OCI-M2 (cell line): ENCODE results near the gene RTN1.

ENCODE experiments used
- DNase-seq: peaks from one replicate; lab custom pipeline; 2025; ENCODE audit not compliant: unreplicated experiment; lab: John Stamatoyannopoulos, UW

Gene RTN1

DNA sequence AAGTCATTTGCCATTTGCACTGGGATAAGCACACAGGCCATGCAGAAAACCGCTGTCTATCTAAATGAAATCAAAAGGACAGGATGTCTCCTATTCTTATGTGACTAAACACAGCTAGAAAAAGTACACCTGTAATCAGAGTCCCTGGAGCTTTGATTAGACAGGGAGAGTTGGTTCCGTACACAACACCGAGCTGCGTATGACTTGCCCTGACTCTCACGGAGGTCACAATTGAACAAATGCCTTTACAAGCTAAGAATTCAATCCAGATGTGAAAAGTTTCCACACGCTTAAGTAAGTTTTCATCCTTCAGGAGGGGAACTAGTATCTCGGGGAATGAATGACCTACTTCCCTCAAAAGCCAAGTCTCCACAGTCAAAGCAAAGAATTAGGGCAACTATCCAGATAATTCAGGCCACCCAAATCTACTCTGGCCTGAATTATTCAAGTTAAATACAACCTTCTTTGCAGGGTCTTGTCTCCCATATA is 67.5 kb downstream of the RTN1 start:
- DNase-seq: no peak

DNA sequence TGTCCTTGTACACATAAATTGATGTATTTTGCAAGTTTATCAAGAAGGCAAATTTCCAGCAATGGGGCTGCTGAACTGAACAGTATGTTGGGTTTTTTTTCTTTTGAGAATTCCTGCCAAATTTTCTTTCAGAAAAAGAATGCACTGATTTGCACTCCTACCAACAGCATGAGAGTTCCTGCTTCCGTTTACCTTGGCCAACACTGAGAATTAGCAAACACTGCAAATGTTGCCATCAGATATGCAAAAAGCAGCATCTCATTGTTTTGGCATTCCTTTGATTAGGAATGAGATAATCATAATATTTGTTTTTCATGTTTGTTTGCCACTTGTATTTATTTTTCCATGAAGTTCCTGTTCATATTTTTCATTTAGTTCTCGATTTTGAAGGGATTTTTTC is 82.4 kb downstream of the RTN1 start:
- DNase-seq: no peak

DNA sequence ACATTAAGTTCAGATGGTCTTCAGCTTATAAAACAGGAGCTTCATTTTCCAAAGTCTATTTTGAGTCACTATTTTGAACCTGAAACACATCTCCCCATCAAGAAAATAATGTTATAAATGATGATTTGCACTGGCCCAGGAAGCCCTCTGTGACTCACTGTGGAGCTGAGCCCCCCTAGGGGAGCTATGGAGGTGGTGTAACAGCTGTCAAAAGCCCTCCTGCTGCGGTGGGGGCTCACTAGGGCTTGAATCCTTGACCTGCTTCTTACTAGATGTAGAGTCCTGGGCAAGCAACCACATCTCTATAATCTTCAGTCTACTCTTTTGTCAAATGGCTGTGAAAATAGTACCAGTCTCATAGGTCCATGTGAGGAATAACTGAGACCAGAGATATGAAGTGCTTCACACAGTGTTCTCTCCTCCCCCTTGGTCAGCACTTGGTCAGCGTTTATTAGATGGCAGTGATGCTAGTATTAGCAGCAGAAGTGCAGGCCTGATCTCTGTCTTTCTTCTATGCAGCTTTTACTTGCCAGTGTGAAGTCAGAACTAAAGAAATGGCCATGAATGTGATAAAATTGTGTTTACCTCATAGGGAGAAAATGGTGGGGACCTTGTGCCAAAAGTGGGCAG is 83.4 kb downstream of the RTN1 start:
- no peak for DNase-seq

DNA sequence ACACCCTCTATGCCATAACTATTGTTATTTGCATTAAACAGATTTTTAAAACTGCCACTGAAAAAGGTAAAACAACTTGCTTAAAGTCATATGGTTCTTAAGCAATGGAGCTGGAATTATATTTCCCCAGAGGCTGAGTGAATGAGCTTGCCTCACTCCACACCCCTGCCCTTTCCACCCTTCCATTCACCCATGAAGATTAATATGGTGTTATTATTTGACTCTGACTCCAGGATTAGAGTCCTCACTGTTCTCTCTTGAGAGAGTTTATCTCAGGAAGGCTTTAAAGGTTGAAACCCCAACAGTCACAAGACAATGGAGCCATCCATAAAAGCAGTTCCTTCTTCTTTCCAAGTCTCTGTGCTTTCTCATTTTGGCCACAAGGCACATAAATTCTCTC is 84.9 kb downstream of the RTN1 start:
- DNase-seq: no peak

DNA sequence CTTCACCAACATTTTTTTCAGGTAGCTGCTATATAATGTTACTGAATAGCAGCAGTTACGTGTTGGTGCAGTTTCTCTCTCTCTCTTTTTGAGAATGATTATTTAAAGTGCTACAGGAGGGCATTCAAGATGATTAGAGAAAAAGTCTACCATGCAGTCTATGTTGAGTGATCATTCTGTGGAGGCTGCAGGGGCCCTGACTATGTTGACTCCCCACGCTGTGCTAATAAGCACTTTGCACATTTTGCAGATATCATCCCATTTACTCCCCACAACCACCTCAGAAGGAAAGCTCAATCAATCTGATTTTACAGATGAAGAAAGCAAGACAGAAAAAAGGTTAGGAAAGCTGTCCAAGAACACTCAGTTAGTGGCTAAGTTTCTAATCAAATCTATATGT is 87.8 kb downstream of the RTN1 start:
- no peak for DNase-seq

DNA sequence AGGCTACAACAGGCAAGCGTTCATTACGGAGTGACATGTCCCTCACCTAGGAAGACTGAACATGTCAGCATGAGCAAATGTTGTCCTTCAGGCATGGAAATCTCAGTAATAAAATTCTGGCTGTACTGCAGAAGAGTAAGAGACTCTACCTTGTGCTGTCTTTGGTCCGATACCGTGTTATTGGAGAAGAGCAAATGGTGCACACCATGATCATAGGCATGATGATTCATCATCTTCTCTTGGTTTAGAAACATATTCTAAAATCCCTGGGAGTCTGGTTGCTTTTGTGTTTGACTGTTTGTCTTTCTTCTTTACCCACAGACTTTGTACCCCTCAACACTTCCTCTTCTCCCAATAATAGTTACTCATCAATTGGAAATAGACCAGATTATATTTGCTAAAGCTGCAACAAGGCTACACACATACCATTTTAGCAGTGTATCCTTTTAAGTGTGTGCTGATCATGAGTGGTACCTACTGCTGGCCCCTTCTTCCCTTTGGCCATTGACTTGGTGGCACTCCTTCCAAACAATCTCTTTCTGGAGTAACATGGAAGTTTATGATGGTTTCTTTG is 93.5 kb downstream of the RTN1 start:
- DNase-seq: no peak

DNA sequence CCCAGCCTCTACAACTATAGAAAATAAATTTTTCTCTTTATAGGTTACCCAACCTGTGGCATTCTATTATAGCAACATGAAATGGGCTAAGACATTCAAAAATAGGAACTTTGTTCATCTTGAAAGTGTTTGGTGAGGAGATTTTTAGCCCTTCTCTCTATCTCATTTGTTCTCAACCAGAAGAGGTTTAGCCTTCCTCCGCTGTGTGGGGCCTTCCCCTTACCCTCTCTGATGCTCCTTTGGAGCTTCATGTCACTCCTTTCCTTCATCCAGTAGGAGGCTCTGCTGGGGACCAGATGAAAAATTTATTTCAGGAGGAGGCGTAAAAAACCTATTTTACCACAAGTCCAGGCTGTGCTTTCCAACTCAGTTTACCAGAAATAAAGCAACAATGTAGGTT is 94.1 kb downstream of the RTN1 start:
- DNase-seq: no peak

DNA sequence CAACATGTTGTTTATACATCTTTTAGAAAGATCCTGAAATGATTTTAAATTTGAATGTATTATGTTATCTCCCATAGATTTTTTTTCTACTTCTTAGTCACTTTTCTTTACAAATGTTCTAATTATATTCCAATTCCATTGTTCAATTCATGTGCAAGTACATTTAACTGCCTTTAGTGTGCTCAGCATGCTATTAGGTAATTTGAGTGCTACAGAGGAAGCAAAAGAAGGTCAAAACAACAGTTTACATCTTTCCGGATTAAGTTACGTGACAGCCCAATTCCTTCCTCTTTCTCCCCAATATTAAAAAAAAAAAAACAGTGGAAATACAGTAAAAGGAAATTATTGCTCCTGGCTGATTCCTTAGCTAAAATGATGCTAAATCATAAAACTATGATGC is 98.3 kb downstream of the RTN1 start:
- DNase-seq: no peak

DNA sequence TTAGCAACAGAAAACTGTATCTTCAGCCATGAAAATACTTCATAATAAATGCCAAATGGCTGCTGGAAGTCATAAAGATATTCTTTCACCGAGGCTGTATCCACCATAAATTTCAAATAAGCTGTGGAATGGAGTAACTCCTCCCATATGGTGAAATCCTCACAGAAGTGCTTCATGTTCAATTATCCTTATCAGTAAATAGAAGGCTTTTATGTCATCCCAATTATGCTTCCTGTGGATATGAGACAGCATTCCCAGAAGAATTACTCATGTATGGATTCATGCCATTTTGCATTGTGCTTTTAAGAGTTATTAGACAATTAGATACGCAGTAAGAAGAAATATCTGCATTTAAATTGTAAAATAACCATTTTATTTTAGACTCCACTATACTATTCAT is 99.0 kb downstream of the RTN1 start:
- DNase-seq: no peak

DNA sequence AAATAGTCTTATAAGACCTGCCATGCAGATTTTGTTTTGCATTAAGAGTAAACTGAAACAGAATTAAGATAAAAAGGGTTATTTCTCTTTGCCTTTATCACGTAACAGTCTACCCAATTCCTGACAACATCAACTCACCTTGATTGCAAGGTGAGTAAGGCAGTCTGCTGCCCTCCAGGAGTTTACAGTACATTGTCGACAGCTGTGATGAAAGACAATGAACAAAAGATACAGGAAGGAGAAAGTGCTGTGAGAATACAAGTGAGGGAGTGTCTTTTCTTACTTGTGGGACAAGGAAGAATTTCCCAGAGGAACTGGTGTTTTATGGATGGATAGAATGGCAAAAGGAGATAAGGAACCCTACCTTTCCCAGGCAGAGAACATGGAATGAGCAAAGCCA is 101.0 kb downstream of the RTN1 start:
- DNase-seq: no peak

DNA sequence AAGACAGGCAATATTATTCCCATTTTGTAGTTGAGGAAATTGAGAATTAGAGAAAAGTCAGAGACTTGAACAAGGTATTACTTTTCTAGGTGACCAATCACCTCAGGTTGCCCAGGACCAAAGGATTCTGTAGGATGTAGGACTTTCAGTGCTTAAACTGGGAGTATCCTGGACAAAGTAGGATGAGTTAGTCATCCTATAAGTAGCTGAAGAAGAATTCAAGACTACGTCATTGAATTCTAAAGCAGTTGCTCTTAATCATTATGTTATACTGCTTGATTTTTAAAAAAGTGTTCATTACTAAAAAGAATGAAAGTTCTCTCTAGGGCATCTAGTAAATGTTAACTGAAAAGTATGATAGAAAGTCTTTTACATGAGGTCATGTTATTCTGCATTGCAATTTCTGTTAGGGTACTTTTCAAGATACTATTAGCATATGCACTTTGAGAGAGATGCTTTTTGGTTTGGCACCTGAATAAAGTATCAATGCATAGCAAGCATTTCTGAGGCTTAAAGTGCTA is 101.7 kb downstream of the RTN1 start:
- DNase-seq: no peak

DNA sequence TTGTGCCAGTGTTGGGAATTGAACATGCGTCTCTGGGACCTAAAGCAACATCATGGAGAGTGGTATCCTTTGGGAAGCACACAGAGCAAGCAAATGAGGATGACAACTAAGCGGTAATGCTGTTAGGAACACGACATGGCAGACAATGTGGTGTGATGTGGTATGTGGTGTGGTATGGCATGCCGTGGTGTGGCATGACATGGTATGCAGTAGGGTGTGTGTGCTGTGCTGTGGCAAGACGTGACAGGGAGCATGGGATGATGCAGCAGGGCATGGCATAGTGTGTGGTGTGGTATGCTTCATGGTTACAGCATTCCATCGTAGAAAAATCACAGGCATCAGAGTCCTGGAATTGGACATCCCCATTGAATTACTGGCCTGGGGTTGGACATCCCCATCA is 108.7 kb downstream of the RTN1 start:
- DNase-seq: no peak

DNA sequence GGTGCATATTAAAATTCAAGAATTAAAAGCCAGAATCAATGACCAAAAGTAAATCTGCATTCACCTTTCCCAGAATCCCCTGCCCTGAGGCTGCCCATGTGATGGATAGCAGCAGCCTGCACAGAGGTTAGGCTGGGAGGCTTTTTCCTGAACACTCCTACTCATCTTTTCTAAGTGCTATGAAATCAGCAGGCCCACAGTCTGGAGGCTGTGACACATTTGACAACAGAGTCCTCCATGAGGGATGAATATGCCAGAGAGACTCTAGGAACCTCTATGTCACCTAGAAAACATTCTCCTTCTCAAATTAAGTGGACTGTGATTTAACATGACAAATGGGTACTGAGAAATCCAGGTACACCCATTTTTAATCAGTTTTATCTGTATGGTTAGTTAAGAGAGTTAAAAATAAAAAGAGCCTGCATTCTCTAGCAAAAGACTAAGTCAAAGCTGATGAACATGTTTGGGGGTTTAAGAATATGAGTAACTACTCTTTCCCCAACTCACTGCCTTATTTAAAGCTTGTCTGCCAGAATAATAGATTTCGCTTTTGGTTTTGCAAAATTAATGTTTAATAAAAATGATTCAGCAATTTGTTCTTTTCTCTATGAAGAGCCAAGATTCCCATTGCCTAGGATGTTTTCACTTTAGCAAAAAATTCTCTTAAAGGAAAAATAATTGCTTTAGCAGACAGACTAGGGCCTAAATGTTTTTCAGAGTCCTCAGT is 115.0 kb downstream of the RTN1 start:
- DNase-seq: no peak

DNA sequence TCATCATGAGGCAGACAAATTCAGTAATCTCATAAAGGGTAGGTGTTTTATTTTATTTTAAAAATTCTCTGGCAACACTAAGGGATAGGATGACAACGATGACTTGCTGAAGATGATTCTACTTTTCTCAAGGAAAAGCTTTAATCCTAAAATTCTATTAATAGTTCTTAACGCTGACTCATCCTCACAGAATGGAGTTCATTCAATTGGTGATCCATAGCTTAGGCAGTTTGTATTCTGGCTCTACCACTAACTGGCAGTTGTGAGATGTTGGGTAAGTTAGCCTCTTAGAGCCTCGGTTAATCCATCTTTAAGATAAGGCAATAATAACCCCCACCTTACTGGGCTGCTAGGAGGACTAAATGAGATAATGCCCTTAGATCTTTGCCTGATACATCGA is 116.3 kb downstream of the RTN1 start:
- no peak for DNase-seq

DNA sequence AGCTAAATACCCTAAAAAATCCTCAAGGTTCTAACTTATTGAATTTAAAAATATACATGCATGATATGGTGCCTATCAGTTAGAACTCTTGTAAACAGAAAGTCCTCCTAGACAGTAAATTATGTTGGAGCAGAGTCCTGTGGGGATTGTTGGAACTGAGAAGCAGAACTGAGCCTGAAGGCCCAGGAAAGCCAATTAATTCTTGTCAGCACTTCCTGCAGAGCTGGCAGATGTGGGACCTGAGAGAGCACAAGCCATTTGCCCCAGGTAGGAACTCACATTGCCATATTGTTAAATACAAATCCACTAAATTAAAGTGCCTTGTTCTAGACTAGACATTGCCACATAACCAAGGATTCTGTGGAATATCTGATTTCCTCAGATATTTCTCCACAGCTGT is 117.1 kb downstream of the RTN1 start:
- DNase-seq: no peak

DNA sequence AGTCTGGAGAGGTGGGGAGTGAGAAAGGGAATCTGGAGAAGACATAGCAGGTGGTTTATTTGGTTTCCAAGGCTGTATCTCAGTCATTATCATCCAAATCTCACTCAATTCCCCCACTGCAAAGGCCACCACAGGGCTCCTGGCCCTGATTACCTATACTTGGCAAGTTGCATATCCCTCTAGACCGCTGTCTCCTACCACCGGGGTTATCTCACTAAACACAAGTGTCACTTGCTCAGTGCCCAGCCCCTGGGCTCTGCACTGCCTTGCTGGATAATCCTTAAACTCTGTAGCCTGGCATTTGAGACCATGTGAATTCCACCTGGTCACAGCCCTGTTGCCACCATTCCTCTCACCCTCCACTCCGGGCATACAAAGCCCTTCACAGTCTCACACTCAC is 119.0 kb downstream of the RTN1 start:
- no peak for DNase-seq

DNA sequence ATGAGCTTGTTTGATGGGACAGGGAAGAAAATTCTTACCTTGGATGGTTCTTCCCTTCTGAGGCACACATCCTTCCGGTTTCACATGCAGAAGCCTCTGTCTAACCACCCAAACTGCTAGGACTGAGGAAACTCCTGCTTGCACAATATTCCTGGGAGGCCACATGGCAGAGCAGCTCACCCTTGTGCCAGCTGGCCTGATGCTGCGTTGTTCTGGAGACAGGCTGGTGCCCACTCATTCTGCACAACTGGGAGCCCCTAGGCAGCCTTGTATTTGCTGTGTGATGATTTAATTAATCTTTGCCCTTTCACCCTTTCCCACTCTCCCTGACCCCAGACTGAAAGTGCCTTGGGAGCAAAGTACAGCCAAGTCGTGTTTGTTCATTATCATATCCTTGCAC is 130.8 kb downstream of the RTN1 start:
- no peak for DNase-seq

DNA sequence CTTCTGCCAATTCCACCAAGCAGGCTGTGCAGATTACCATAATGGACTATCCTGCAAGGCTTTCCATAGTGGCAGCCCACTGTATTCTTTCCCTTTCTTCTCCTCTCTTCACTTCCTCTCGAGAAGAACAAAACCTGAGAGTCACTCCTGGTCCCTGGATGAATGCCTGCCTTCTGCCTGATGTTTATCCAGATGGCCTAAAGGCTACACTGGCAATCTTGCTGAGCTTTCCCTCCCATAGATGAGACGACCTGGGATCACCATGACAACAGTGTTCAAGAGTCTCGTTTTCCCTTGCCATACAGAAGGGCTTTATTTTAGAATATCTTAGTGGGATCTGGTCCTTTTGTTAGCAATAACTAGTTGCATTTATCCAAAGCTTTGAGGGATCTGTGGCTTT is 142.3 kb downstream of the RTN1 start:
- DNase-seq: no peak

DNA sequence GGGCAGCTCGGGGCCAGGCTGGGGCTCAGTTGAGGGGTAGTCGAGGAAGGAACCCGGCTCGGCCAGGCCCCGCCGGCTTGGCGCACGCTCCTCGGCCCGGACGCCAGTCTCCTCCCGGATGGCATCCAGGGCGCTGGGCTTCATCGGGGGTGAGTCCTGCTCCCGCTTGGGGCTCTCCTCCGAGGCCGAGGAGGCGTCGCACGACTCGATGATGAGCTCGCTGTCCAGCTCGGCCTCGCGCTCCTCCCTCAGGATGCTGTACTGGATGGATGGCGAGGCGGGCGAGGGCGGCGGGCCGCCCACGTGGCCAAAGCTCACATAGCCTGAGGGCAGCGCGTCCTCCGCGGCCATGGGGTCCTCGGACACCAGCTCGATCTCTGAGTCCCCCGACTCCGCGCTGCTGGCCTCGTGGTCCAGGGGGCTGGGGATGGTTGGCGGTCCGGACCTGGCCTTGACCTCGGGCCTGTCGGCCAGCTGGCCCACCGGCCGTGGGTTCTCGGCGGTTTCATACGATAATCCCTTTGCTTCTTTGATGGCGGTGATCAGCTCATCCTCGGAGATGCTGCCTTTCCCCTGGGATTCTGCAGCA is 143.4 kb downstream of the RTN1 start:
- DNase-seq: no peak

DNA sequence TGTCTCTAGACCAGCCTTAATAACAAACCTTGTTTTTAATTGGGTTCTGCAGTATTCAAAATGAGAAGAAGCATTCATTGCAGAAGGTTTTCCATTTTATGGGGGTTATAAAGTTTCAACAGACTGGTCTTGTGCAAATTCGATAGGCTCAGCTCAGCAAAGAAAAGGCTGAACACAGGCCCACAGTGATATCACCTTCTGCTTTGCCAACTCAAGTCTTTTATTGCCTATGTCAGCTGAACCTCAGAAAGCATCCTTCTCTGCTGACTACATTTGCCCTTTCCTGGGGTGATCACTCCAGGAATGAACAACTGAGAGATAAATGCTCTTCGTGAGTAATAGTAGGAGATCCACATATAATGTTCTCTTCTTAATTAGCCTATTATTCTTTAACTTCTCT is 159.5 kb downstream of the RTN1 start:
- DNase-seq: no peak

DNA sequence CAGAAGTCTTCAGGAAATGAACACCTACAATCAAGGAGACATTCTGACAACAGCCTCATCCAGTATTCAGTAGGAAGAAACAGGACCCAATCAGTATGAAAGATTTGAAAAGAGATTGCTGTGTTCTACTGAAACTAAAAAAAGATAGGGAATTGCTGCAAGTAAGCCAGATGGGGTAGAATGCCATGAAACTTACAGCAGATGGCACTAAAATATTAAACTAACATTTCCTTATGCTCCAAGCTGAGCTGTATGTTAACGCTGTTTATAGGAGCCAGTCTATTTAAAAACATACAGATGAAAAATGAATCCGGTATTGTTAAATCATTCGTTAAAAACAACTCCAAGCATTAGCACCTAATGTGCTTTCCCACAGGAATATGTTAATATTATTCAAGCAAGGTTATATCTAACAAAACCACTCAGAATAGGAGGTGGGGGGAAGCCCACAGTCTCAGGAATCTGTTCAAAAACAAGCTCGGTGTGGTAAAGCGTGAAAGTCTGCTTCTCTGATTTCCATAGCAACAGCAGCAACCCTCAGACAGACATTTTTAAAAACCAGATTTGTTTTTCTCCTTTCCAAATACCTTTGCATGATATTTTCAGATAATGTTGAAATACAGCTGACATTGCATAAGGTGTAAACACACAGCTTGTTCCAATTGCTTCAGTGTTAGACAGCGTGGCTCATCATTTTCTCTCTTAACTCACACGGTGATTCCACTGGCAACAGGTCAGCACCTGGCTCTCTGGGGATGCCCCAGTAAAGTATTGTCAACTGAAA is 162.6 kb downstream of the RTN1 start:
- no peak for DNase-seq
